Fibroblast of lung (primary cell): Measurements from ENCODE around the gene PXMP2. TPM values are rescaled to one million over a fixed set of nuclear protein-coding genes. Genes with fewer than 3 reads are reported as not detected.

Experiments
- DNase-seq, 2 donors: peaks; one replicate each; pipeline versions ENCODE4 v3.0.0 to v3.0.0-alpha.2; 2010; ENCODE audit warnings: low read depth in 2 of 2
- H2AFZ ChIP-seq: 2 replicates; pipeline ENCODE4 v1.5.1; 2012; ENCODE audit warnings: low read length, control low read depth, inconsistent platforms
- H3K27ac ChIP-seq: 2 replicates; pipeline ENCODE4 v1.5.1; 2011; ENCODE audit warnings: low read length, control low read depth; ENCODE audit not compliant: insufficient read depth
- H3K27me3 ChIP-seq: 2 replicates; pipeline ENCODE4 v1.5.1; 2011; ENCODE audit warnings: mild to moderate bottlenecking, low read length; ENCODE audit not compliant: control insufficient read depth, insufficient read depth
- H3K36me3 ChIP-seq: 2 replicates; pipeline ENCODE4 v1.5.1; 2011; ENCODE audit warnings: low read length; ENCODE audit not compliant: control insufficient read depth, insufficient read depth
- H3K4me1 ChIP-seq: 2 replicates; pipeline ENCODE4 v1.5.1; 2011; ENCODE audit warnings: low read length; ENCODE audit not compliant: control insufficient read depth, insufficient read depth; ENCODE audit errors: extremely low read depth
- H3K4me2 ChIP-seq: 2 replicates; pipeline ENCODE4 v1.5.1; 2011; ENCODE audit warnings: low read length, control low read depth; ENCODE audit not compliant: insufficient read depth; ENCODE audit errors: extremely low read depth
- H3K4me3 ChIP-seq, 4 experiments: fragments of 200-600 bp in 1 of 4; sonication (generic) in 1 of 4; replicated peaks in 1 of 4; 2 replicates each; pipeline ENCODE4 v1.5.1; 2011 to 2016; ENCODE audit warnings: low read length in 4 of 4, low read depth in 3 of 4, mild to moderate bottlenecking in 3 of 4, control low read depth in 2 of 4, inconsistent platforms in 1 of 4, mixed read lengths in 1 of 4; ENCODE audit not compliant: insufficient read depth in 1 of 4; ENCODE audit errors: control extremely low read depth in 1 of 4
- H3K79me2 ChIP-seq: 2 replicates; pipeline ENCODE4 v1.5.1; 2012; ENCODE audit warnings: mild to moderate bottlenecking, low read length, inconsistent platforms; ENCODE audit not compliant: control insufficient read depth, insufficient read depth
- H3K9ac ChIP-seq: 2 replicates; pipeline ENCODE4 v1.5.1; 2011; ENCODE audit warnings: mild to moderate bottlenecking, low read length, control low read depth; ENCODE audit not compliant: insufficient read depth
- H3K9me3 ChIP-seq: 2 replicates; pipeline ENCODE4 v1.5.1; 2012; ENCODE audit warnings: low read depth, low read length; ENCODE audit not compliant: control insufficient read depth, insufficient read depth
- H4K20me1 ChIP-seq: 2 replicates; pipeline ENCODE4 v1.5.1; 2011; ENCODE audit warnings: low read length; ENCODE audit not compliant: control insufficient read depth, insufficient read depth; ENCODE audit errors: extremely low read depth
- CTCF ChIP-seq, 2 donors: IDR thresholded peaks in 1 of 2; conservative IDR thresholded peaks in 1 of 2; 1 replicate in 1 of 2; 2 replicates in 1 of 2; pipeline ENCODE4 v1.5.1; 2011 to 2012; ENCODE audit warnings: low read length in 2 of 2, control low read depth in 1 of 2, inconsistent platforms in 1 of 2, low read depth in 1 of 2, mild to moderate bottlenecking in 1 of 2
- EZH2 ChIP-seq: IDR thresholded peaks from 2 replicates; pipeline ENCODE4 v1.5.1; 2012; ENCODE audit warnings: low read length, control low read depth, mild to moderate bottlenecking; ENCODE audit errors: missing control alignments
- polyA plus RNA-seq, 2 donors: library from polyadenylated mRNA; depleted of rRNA in 1 of 2; stranded (reverse) in 1 of 2; unstranded in 1 of 2; fragments of >200 nt; gene quantifications; 2 replicates each; pipeline ENCODE4 v1.2.1, GENCODE V29; 2011 to 2012; ENCODE audit warnings: missing spikeins in 1 of 2
- total RNA-seq: library from RNA; depleted of rRNA; stranded (reverse); fragments of >200 nt; gene quantifications from 2 replicates; pipeline ENCODE4 v1.2.1, GENCODE V29; 2014

The PXMP2 gene
- total and polyA plus RNA-seq, 2 donors (not counting 1 experiment from before 2014, with no cell fraction given): 10.6 to 14.5 TPM

- H3K36me3 ChIP-seq: peaks cover 45% of the 10 kb centered on the region
- DNase-seq: no peak
- H3K4me3 ChIP-seq: no peak overlapping the region
- no peak overlapping the region for H3K4me2 ChIP-seq
- no peaks in the 10 kb centered on the region for H3K27me3 ChIP-seq
- H2AFZ ChIP-seq: no peak overlapping the region
- H3K9me3 ChIP-seq: no peaks in the 10 kb centered on the region
- H3K4me1 ChIP-seq: no peaks in the 10 kb centered on the region
- H3K27ac ChIP-seq: no peak overlapping the region
- H4K20me1 ChIP-seq: no peaks in the 10 kb centered on the region
- TF ChIP-seq EZH2: no peak
- no peak for TF ChIP-seq CTCF (conservative IDR thresholded peaks at IDR 0.05 in 1 of 2, IDR thresholded peaks at IDR 0.05 in 1 of 2; ENCODE audit: low read depth in 1 of 2, low read length in 2 of 2)
- H3K9ac ChIP-seq: no peak overlapping the region
- peaks cover 33% of the 10 kb centered on the region for H3K79me2 ChIP-seq
Measured at GRCh38 chr12:132740313-132740646, 52.9 kb downstream of the PXMP2 start.

GRCh38 chr12:132740652-132741051, 53.3 kb downstream of the PXMP2 start:
- H3K9ac ChIP-seq: no peak overlapping the region
- H3K79me2 ChIP-seq: peaks cover 37% of the 10 kb centered on the region
- no peaks in the 10 kb centered on the region for H4K20me1 ChIP-seq
- DNase-seq: no peak
- H2AFZ ChIP-seq: no peak overlapping the region
- TF ChIP-seq CTCF (conservative IDR thresholded peaks at IDR 0.05 in 1 of 2, IDR thresholded peaks at IDR 0.05 in 1 of 2; ENCODE audit: low read depth in 1 of 2, low read length in 2 of 2) (no peak), EZH2 (no peak)
- no peaks in the 10 kb centered on the region for H3K9me3 ChIP-seq
- H3K36me3 ChIP-seq: peaks cover 46% of the 10 kb centered on the region
- H3K27me3 ChIP-seq: no peaks in the 10 kb centered on the region
- H3K4me1 ChIP-seq: no peaks in the 10 kb centered on the region
- no peak overlapping the region for H3K4me3 ChIP-seq
- no peak overlapping the region for H3K27ac ChIP-seq
- H3K4me2 ChIP-seq: no peak overlapping the region

- TF ChIP-seq CTCF (conservative IDR thresholded peaks at IDR 0.05 in 1 of 2, IDR thresholded peaks at IDR 0.05 in 1 of 2; ENCODE audit: low read depth in 1 of 2, low read length in 2 of 2) (no peak), EZH2 (no peak)
- no peak overlapping the region for H3K27ac ChIP-seq
- no peak overlapping the region for H3K9ac ChIP-seq
- H3K4me1 ChIP-seq: no peaks in the 10 kb centered on the region
- H3K27me3 ChIP-seq: no peaks in the 10 kb centered on the region
- no peak overlapping the region for H3K4me2 ChIP-seq
- no peak overlapping the region for H2AFZ ChIP-seq
- DNase-seq: no peak
- no peaks in the 10 kb centered on the region for H4K20me1 ChIP-seq
- no peak overlapping the region for H3K4me3 ChIP-seq
- H3K36me3 ChIP-seq: peaks cover 43% of the 10 kb centered on the region
- no peaks in the 10 kb centered on the region for H3K9me3 ChIP-seq
- H3K79me2 ChIP-seq: peaks cover 38% of the 10 kb centered on the region
Measured at GRCh38 chr12:132741620-132742019, 54.2 kb downstream of the PXMP2 start.
